Fibroblast of the conjunctiva (primary cell): Measurements from ENCODE around the gene SLC4A8.

Source experiments
- DNase-seq: peaks from one replicate; pipeline ENCODE4 v3.0.0-alpha.2; 2010; ENCODE audit warnings: low read depth

Gene SLC4A8

GRCh38 chr12:51395283-51396230, 29.1 kb upstream of the SLC4A8 start:
- DNase-seq = no peak

- DNase-seq = no peak
These were observed 27.0 kb upstream of the SLC4A8 start for GRCh38 chr12:51397670-51398069.

GRCh38 chr12:51399891-51400290, 24.7 kb upstream of the SLC4A8 start:
- DNase-seq = no peak

GRCh38 chr12:51401020-51401419, 23.6 kb upstream of the SLC4A8 start:
- DNase-seq = no peak

- DNase-seq = no peak
These were observed 23.1 kb upstream of the SLC4A8 start for GRCh38 chr12:51401486-51401885.

- no peak for DNase-seq
These were observed 22.7 kb upstream of the SLC4A8 start for GRCh38 chr12:51401900-51402299.

- DNase-seq = no peak
These were observed 21.5 kb upstream of the SLC4A8 start for GRCh38 chr12:51403159-51403558.

GRCh38 chr12:51403681-51404136, 20.9 kb upstream of the SLC4A8 start:
- no peak for DNase-seq

- no peak for DNase-seq
These were observed 20.0 kb upstream of the SLC4A8 start for GRCh38 chr12:51404627-51405026.

- no peak for DNase-seq
These were observed 18.8 kb upstream of the SLC4A8 start for GRCh38 chr12:51405801-51406207.

GRCh38 chr12:51406290-51406689, 18.3 kb upstream of the SLC4A8 start:
- no peak for DNase-seq

- no peak for DNase-seq
These were observed 17.8 kb upstream of the SLC4A8 start for GRCh38 chr12:51406859-51407258.

GRCh38 chr12:51407604-51408003, 17.0 kb upstream of the SLC4A8 start:
- DNase-seq = no peak

GRCh38 chr12:51409846-51410245, 14.8 kb upstream of the SLC4A8 start:
- DNase-seq = no peak

GRCh38 chr12:51413149-51413548, 11.5 kb upstream of the SLC4A8 start:
- no peak for DNase-seq

GRCh38 chr12:51413791-51414190, 10.8 kb upstream of the SLC4A8 start:
- DNase-seq = no peak

- no peak for DNase-seq
These were observed 8.7 kb upstream of the SLC4A8 start for GRCh38 chr12:51415931-51416330.

GRCh38 chr12:51417826-51418225, 6.8 kb upstream of the SLC4A8 start:
- DNase-seq = no peak

GRCh38 chr12:51419425-51420193, 5.0 kb upstream of the SLC4A8 start:
- DNase-seq = no peak

- peak; percentile 57 for DNase-seq
These were observed 3.3 kb upstream of the SLC4A8 start for GRCh38 chr12:51421266-51421884.

- no peak for DNase-seq
These were observed 453 bp upstream of the SLC4A8 start for GRCh38 chr12:51424094-51424661.

- no peak for DNase-seq
These were observed 3.6 kb downstream of the SLC4A8 start for GRCh38 chr12:51428256-51428655.
